ENCODE measurements around the gene TBC1D7. TPM values are rescaled to one million over a fixed set of nuclear protein-coding genes. Genes with fewer than 3 reads are reported as not detected.

Gene TBC1D7
- polyA plus RNA-seq, 1 donor from 2014 or later: 67.9 TPM

DNA sequence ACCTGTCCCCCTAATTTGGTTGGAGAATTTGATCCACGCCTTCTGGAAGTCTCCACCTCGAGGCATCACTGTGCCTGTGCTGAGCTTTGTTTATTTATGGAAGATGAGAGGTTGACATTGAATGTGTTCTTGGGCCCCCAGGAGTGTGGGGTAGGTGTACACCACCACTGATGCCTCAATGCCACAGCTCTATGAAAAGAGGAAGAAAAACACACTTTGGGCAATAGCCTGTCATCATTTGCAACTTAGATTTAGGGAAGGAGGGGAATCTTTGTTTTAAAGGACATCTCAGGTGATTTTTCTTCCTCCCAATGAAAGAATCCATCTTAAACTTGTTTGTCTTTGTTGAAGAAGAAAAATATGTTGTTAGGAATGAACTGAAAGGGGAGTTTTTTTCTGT lies 42.6 kb downstream of the TBC1D7 start:
- H3K36me3 ChIP-seq (ENCODE audit: insufficient read depth, low read length): no peaks in the 10 kb centered on the region
- H3K4me3 ChIP-seq (ENCODE audit: low read length): no peak overlapping the region
- TF ChIP-seq EP300 (conservative IDR thresholded peaks at IDR 0.05; ENCODE audit: poor library complexity, severe bottlenecking): no peak
- TF ChIP-seq EZH2 (IDR thresholded peaks at IDR 0.05; ENCODE audit: borderline replicate concordance, insufficient read depth, low read length, poor library complexity, severe bottlenecking): no peak
- TF ChIP-seq MXI1 (conservative IDR thresholded peaks at IDR 0.05; ENCODE audit: poor library complexity, severe bottlenecking): no peak
- H3K27me3 ChIP-seq (ENCODE audit: insufficient read depth, low read depth, low read length): no peaks in the 10 kb centered on the region
- no peak overlapping the region for H3K9ac ChIP-seq (ENCODE audit: low read length)
- H3K79me2 ChIP-seq (replicated peaks; ENCODE audit: insufficient read depth, low read length): no peaks in the 10 kb centered on the region
- H3K4me2 ChIP-seq (ENCODE audit: low read length): no peak overlapping the region
- no peaks in the 10 kb centered on the region for H3F3A ChIP-seq (ENCODE audit: insufficient read depth, low read length, poor library complexity, severe bottlenecking)
- H2AFZ ChIP-seq (ENCODE audit: low read depth, low read length): no peak overlapping the region
- no peaks in the 10 kb centered on the region for H3K9me2 ChIP-seq (ENCODE audit: insufficient read depth, low read length)
- peaks cover 11% of the 10 kb centered on the region for H3K9me3 ChIP-seq (ENCODE audit: low read length)
- H4K20me1 ChIP-seq (ENCODE audit: insufficient read depth): no peaks in the 10 kb centered on the region
- H3K27ac ChIP-seq (ENCODE audit: low read length): no peak overlapping the region

DNA sequence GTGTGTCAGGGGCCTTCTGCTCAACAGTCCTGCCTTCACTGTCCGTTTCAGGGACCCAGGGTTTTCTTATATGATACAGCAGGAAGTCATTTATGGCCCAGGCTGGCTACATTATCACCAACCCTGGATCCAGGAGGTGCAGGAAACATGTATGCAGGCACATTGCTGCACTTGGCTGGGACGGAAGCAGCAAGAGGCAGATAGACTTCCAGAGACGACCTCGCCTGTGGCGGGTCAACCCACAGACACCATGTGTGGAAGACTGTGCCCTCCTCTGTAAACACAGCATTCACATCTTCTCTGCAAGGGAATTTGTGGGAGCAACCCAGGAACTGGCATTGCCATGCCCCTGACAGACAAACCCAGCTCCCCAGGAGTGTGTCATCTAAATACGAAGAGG lies 43.7 kb downstream of the TBC1D7 start:
- Histone ChIP-seq H4K20me1 (ENCODE audit: insufficient read depth) (no peaks in the 10 kb centered on the region), H3K4me2 (ENCODE audit: low read length) (no peak overlapping the region), H2AFZ (ENCODE audit: low read depth, low read length) (no peak overlapping the region), H3F3A (ENCODE audit: insufficient read depth, low read length, poor library complexity, severe bottlenecking) (no peaks in the 10 kb centered on the region), H3K79me2 (replicated peaks; ENCODE audit: insufficient read depth, low read length) (no peaks in the 10 kb centered on the region), H3K9ac (ENCODE audit: low read length) (no peak overlapping the region), H3K27me3 (ENCODE audit: insufficient read depth, low read depth, low read length) (no peaks in the 10 kb centered on the region), H3K36me3 (ENCODE audit: insufficient read depth, low read length) (no peaks in the 10 kb centered on the region), H3K9me2 (ENCODE audit: insufficient read depth, low read length) (no peaks in the 10 kb centered on the region), H3K27ac (ENCODE audit: low read length) (no peak overlapping the region), H3K4me3 (ENCODE audit: low read length) (no peak overlapping the region), H3K9me3 (ENCODE audit: low read length) (peaks cover 11% of the 10 kb centered on the region)
- TF ChIP-seq MXI1 (conservative IDR thresholded peaks at IDR 0.05; ENCODE audit: poor library complexity, severe bottlenecking): no peak
- TF ChIP-seq, protein P1, sequence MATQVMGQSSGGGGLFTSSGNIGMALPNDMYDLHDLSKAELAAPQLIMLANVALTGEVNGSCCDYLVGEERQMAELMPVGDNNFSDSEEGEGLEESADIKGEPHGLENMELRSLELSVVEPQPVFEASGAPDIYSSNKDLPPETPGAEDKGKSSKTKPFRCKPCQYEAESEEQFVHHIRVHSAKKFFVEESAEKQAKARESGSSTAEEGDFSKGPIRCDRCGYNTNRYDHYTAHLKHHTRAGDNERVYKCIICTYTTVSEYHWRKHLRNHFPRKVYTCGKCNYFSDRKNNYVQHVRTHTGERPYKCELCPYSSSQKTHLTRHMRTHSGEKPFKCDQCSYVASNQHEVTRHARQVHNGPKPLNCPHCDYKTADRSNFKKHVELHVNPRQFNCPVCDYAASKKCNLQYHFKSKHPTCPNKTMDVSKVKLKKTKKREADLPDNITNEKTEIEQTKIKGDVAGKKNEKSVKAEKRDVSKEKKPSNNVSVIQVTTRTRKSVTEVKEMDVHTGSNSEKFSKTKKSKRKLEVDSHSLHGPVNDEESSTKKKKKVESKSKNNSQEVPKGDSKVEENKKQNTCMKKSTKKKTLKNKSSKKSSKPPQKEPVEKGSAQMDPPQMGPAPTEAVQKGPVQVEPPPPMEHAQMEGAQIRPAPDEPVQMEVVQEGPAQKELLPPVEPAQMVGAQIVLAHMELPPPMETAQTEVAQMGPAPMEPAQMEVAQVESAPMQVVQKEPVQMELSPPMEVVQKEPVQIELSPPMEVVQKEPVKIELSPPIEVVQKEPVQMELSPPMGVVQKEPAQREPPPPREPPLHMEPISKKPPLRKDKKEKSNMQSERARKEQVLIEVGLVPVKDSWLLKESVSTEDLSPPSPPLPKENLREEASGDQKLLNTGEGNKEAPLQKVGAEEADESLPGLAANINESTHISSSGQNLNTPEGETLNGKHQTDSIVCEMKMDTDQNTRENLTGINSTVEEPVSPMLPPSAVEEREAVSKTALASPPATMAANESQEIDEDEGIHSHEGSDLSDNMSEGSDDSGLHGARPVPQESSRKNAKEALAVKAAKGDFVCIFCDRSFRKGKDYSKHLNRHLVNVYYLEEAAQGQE (IDR thresholded peaks at IDR 0.05; ENCODE audit: borderline replicate concordance): no peak
- TF ChIP-seq, protein P2, sequence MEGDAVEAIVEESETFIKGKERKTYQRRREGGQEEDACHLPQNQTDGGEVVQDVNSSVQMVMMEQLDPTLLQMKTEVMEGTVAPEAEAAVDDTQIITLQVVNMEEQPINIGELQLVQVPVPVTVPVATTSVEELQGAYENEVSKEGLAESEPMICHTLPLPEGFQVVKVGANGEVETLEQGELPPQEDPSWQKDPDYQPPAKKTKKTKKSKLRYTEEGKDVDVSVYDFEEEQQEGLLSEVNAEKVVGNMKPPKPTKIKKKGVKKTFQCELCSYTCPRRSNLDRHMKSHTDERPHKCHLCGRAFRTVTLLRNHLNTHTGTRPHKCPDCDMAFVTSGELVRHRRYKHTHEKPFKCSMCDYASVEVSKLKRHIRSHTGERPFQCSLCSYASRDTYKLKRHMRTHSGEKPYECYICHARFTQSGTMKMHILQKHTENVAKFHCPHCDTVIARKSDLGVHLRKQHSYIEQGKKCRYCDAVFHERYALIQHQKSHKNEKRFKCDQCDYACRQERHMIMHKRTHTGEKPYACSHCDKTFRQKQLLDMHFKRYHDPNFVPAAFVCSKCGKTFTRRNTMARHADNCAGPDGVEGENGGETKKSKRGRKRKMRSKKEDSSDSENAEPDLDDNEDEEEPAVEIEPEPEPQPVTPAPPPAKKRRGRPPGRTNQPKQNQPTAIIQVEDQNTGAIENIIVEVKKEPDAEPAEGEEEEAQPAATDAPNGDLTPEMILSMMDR (IDR thresholded peaks at IDR 0.05; ENCODE audit: poor library complexity, severe bottlenecking): no peak
- no peak for TF ChIP-seq EZH2 (IDR thresholded peaks at IDR 0.05; ENCODE audit: borderline replicate concordance, insufficient read depth, low read length, poor library complexity, severe bottlenecking)
- TF ChIP-seq EP300 (conservative IDR thresholded peaks at IDR 0.05; ENCODE audit: poor library complexity, severe bottlenecking): no peak
- TF ChIP-seq TAF1 (IDR thresholded peaks at IDR 0.05; ENCODE audit: low read depth): no peak
- TF ChIP-seq SMC3 (conservative IDR thresholded peaks at IDR 0.05; ENCODE audit: poor library complexity): no peak
- no peak for TF ChIP-seq RAD21 (conservative IDR thresholded peaks at IDR 0.05)

- Histone ChIP-seq H3K27me3 (ENCODE audit: insufficient read depth, low read depth, low read length) (no peaks in the 10 kb centered on the region), H3K9ac (ENCODE audit: low read length) (no peak overlapping the region), H2AFZ (ENCODE audit: low read depth, low read length) (no peak overlapping the region), H3K9me2 (ENCODE audit: insufficient read depth, low read length) (no peaks in the 10 kb centered on the region), H3K79me2 (replicated peaks; ENCODE audit: insufficient read depth, low read length) (no peaks in the 10 kb centered on the region), H3F3A (ENCODE audit: insufficient read depth, low read length, poor library complexity, severe bottlenecking) (no peaks in the 10 kb centered on the region), H3K4me2 (ENCODE audit: low read length) (no peak overlapping the region), H3K9me3 (ENCODE audit: low read length) (peaks cover 11% of the 10 kb centered on the region), H4K20me1 (ENCODE audit: insufficient read depth) (no peaks in the 10 kb centered on the region), H3K4me3 (ENCODE audit: low read length) (no peak overlapping the region), H3K27ac (ENCODE audit: low read length) (no peak overlapping the region), H3K36me3 (ENCODE audit: insufficient read depth, low read length) (no peaks in the 10 kb centered on the region)
- TF ChIP-seq SMC3 (conservative IDR thresholded peaks at IDR 0.05; ENCODE audit: poor library complexity): no peak
- TF ChIP-seq RAD21 (conservative IDR thresholded peaks at IDR 0.05): no peak
- TF ChIP-seq MXI1 (conservative IDR thresholded peaks at IDR 0.05; ENCODE audit: poor library complexity, severe bottlenecking): no peak
- TF ChIP-seq TAF1 (IDR thresholded peaks at IDR 0.05; ENCODE audit: low read depth): no peak
- no peak for TF ChIP-seq EP300 (conservative IDR thresholded peaks at IDR 0.05; ENCODE audit: poor library complexity, severe bottlenecking)
- TF ChIP-seq EZH2 (IDR thresholded peaks at IDR 0.05; ENCODE audit: borderline replicate concordance, insufficient read depth, low read length, poor library complexity, severe bottlenecking): no peak
- TF ChIP-seq, protein P1 (IDR thresholded peaks at IDR 0.05; ENCODE audit: borderline replicate concordance): no peak
- TF ChIP-seq POLR2AphosphoS5 (IDR thresholded peaks at IDR 0.05): no peak
- TF ChIP-seq, protein P2 (IDR thresholded peaks at IDR 0.05; ENCODE audit: poor library complexity, severe bottlenecking): no peak
These were observed 45.0 kb downstream of the TBC1D7 start for GRCh38 chr6:13283331-13283730.
